GM18498 (cell line): ENCODE results near the gene RNF26.
A peak's percentile ranks its signal among the peaks of the same experiment; 100 is the strongest.

Experiments used
- ATAC-seq: cut with Tn5 transposase; IDR thresholded peaks from one replicate; pipeline ENCODE4 v1.9.1; 2021; ENCODE audit warnings: mild to moderate bottlenecking, moderate library complexity; ENCODE audit not compliant: unreplicated experiment

Gene RNF26

GRCh38 chr11:119334174-119334930 is at the start of gene RNF26:
Gene RNF26, plus strand, starts transcription at chr11:119334527. Its CDS starts 596 bp downstream, at chr11:119335123.
- peak; percentile 94 for ATAC-seq

DNA sequence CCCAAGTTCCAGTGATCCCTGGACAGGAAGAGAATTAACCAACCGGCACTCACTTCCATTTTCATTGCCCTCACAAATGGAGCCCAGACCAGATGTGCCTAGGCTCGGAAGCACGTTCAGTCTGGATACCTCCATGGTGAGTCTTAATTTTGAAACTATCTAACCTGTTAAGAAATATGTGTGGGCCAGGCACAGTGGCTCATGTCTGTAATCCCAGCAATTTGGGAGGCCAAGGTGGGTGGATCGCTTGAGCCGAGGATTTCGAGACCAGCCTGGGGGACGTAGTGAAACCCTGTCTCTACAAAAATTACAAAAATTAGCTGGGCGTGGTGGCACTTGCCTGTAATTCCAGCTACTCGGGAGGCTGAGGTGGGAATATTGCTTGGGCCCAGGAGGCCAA is 48.9 kb upstream of the RNF26 start:
- no peak for ATAC-seq

GRCh38 chr11:119288219-119288618 is 46.1 kb upstream of the RNF26 start:
- ATAC-seq, result no peak

DNA sequence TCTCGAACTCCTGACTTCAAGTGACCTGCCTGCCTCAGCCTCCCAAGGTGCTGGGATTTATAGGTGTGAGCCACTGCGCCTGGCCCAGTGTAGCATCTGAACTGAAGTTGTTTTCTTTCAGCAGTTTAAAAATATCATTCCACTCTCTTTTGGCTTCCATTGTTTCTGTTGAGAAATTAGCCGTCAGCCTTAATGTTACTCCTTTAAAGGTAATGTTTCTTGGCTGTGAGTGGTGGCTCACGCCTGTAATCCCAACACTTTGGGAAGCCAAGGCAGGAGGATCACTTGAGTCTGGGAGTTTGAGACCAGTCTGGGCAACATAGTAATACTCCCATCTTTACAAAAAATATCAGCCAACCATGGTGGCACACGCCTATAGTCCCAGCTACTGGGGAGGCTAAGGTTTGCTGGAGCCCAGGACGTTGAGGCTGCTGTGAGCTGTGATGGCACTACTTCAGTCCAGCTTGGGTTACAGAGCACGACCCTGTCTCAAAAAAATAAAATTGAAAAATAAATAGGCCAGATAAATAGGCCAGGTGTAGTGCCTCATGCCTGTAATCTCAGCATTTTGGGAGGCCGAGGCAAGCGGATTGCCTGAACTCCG is 43.3 kb upstream of the RNF26 start:
- no peak for ATAC-seq

DNA sequence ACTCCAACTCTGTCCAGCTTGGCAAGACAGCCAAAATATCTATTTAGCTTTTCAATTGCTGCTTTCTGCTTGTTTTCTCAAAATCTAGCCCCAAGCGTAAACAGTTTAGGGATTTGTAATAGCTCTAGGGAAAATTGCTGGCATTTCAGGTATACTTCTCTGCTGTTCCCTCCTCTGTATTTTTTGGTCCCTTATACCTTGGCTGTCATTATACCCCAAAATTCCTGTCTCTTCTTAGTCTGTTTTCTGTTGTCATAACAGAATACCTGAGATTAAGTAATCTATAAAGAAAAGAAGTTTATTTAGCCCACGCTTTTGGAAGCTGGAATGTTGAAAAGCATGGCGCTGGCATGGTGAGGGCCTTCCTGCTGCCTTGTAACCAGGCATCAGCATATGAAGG is 40.9 kb upstream of the RNF26 start:
- ATAC-seq, result no peak

DNA sequence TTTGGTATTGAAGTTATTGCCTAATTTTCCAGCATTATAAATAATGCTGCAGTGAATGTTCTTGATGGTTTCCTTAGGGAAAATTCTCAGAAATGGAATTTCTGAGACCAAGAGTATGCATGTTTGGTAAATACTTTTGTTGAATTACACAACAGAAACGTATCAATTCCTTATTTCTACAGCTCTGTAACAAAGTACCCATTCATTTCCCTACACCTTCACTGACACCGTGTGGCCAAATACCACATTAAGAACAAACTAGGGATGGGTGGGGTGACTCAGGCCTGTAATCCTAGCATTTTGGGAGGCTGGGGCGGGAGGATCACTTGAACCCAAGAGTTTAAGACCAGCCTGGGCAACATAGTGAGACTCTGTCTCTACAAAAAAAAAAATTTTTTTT is 39.1 kb upstream of the RNF26 start:
- ATAC-seq, result no peak

DNA sequence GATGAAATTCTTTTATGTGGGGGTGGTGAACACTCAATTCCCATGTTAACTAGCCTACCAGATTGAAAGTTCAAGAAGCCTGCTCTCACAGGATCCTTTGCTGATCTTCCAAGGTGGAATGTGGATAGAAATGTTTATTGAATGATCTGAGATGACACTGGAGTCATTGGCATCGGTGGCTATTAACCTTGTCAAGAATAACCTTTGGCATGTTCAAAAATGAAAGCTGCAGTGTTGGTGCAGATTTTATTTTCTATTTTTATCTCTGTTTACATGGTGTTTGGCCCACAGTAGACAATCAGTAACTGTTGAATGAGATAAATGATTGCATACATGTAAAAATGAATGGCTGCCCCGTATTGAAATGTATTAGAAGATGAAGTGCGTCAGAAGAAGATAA is 36.4 kb upstream of the RNF26 start:
- ATAC-seq, result no peak

- no peak for ATAC-seq
Observed at GRCh38 chr11:119298726-119299125, 35.6 kb upstream of the RNF26 start.

DNA sequence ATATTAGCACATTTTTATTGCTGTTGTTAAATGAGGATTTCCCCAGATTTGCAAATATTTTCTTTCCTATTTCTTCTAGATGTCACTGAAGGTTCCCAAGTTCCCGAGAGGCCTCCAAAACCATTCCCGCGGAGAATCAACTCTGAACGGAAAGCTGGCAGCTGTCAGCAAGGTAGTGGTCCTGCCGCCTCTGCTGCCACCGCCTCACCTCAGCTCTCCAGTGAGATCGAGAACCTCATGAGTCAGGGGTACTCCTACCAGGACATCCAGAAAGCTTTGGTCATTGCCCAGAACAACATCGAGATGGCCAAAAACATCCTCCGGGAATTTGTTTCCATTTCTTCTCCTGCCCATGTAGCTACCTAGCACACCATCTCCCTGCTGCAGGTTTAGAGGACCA is 34.9 kb upstream of the RNF26 start:
- ATAC-seq, result no peak

DNA sequence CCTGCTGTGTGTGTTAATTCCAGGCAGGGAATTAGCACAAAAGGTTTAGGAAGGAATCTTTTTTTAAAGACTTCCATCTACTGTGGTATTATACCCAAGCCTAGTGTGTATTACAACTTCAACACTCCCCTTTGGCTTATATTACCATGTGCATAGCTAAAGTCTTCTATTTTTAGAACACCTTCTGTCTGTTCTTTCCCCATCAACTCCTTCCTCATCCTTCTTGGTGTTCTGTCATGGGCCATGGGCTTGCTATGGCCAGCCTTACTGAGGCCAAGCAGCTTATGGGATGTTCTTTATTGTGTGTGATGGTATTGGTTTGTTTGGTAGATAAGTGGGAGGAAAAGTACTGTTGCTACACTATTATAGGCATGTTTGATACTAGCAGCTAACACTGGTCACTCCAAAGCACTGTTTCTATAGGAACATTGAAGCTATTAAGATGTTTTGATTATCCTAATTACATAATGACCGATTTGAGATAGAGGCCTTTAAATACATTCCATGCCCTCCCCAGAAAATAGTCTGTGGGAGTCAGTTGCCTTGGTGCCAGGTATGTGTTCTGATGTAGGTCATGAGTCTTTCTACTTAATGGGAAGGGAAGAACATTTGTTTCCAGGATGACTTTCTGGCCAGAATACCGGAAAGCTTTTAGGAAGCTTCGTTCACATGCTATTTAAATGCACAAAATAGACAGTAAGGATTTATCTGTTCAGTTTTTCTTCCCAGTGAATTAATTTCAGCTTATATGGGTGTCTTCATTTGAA is 33.9 kb upstream of the RNF26 start:
- no peak for ATAC-seq

- ATAC-seq, result no peak
Observed at GRCh38 chr11:119303227-119303718, 31.1 kb upstream of the RNF26 start.

- no peak for ATAC-seq
Observed at GRCh38 chr11:119305556-119306372, 28.6 kb upstream of the RNF26 start.

DNA sequence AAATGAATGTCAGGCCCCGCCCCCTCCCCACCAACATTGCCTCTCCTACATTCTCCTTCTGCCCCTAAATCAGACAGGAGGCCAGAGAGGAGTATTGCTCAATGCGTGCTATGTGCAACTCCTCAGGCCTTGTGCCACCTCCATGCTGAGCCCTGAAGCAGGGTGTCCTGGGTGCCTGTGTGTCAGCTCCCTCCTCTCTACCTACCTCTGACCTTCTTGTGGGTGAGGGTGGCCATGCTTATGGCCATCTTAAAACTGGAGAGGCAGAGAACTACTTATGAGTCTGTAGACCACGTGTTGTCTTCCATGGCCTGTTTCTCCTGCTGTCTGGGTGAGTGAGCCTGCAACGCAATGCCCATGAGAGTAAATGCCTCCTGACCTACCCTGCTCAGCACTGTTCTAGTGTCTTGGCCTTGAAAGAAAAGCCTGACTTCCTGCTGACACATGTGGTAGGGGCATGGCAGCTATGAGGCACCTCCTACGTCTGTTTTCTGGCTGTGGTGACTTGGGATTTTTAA is 27.9 kb upstream of the RNF26 start:
- ATAC-seq, result no peak

GRCh38 chr11:119307219-119307618 is 27.1 kb upstream of the RNF26 start:
- no peak for ATAC-seq

DNA sequence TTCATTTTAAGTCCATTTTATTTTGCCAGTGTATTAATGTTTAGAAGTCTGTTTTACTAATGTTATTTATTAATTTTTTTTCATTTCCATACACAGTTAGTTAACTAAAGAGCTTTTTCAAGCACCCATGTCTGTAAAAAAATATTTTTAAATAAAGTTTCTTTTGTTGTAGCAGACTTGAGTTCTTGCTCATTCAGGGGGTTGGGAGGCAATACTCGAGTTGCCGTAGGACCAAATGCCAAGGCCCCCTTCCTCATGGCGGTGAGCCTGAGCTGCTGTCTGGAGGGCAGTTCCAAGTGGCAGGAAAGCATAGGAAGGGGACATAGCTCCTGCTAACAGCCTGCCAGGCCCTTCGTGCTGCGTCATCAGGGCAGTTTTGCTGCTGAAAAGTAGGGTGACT is 26.4 kb upstream of the RNF26 start:
- ATAC-seq, result no peak

- ATAC-seq, result no peak
Observed at GRCh38 chr11:119309411-119309810, 24.9 kb upstream of the RNF26 start.

GRCh38 chr11:119309953-119310681 is 24.2 kb upstream of the RNF26 start:
- ATAC-seq, result no peak

GRCh38 chr11:119310682-119311052 is 23.7 kb upstream of the RNF26 start:
- no peak for ATAC-seq

GRCh38 chr11:119314726-119315125 is 19.6 kb upstream of the RNF26 start:
- ATAC-seq, result no peak
